ENCODE results near the gene MEF2D.

GRCh38 chr1:156532374-156532773, 31.8 kb upstream of the MEF2D start:
- no peak for TF ChIP-seq CTCF (IDR thresholded peaks at IDR 0.05)
- no peak for TF ChIP-seq EP300 (IDR thresholded peaks at IDR 0.05)

All from stomach (tissue), 4 donors.